GM18526 (cell line): ENCODE measurements around the gene NUP93.

Source experiments
- POLR2A ChIP-seq: IDR thresholded peaks from 3 replicates; pipeline ENCODE4 v1.6.1; 2011; ENCODE audit not compliant: insufficient read length; ENCODE audit errors: extremely low read depth

NUP93 gene

GRCh38 chr16:56697456-56698155 lies 32.3 kb upstream of the NUP93 start:
- no peak for TF ChIP-seq POLR2A

- no peak for TF ChIP-seq POLR2A
Measured at GRCh38 chr16:56700195-56700594, 29.7 kb upstream of the NUP93 start.

GRCh38 chr16:56700631-56701030 lies 29.3 kb upstream of the NUP93 start:
- TF ChIP-seq POLR2A: no peak

- TF ChIP-seq POLR2A: no peak
Measured at GRCh38 chr16:56701534-56701933, 28.4 kb upstream of the NUP93 start.

GRCh38 chr16:56702836-56703235 lies 27.1 kb upstream of the NUP93 start:
- TF ChIP-seq POLR2A: no peak

GRCh38 chr16:56708525-56709442 lies 21.1 kb upstream of the NUP93 start:
- TF ChIP-seq POLR2A: no peak

GRCh38 chr16:56709443-56710040 lies 20.4 kb upstream of the NUP93 start:
- no peak for TF ChIP-seq POLR2A

GRCh38 chr16:56710181-56710737 lies 19.7 kb upstream of the NUP93 start:
- no peak for TF ChIP-seq POLR2A

GRCh38 chr16:56711862-56712261 lies 18.1 kb upstream of the NUP93 start:
- no peak for TF ChIP-seq POLR2A

GRCh38 chr16:56713794-56714193 lies 16.1 kb upstream of the NUP93 start:
- TF ChIP-seq POLR2A: no peak

- TF ChIP-seq POLR2A: no peak
Measured at GRCh38 chr16:56715126-56715525, 14.8 kb upstream of the NUP93 start.

GRCh38 chr16:56716761-56717160 lies 13.2 kb upstream of the NUP93 start:
- TF ChIP-seq POLR2A: no peak

GRCh38 chr16:56722200-56722842 lies 7.6 kb upstream of the NUP93 start:
- no peak for TF ChIP-seq POLR2A

- no peak for TF ChIP-seq POLR2A
Measured at GRCh38 chr16:56724191-56724590, 5.7 kb upstream of the NUP93 start.

- no peak for TF ChIP-seq POLR2A
Measured at GRCh38 chr16:56726283-56726682, 3.6 kb upstream of the NUP93 start.
